Tibial nerve (tissue), 4 donors: ENCODE results near the gene HECTD2. TPM values are rescaled to one million over a fixed set of nuclear protein-coding genes. Genes with fewer than 3 reads are reported as not detected.

Experiments used
- DNase-seq, 2 donors: peaks; one replicate each; pipeline ENCODE4 v3.0.0-alpha.2; 2019; ENCODE audit warnings: low spot score in 2 of 2
- H3K27ac ChIP-seq, 4 donors: fragments of 200-600 bp; sonication (generic) in 3 of 4; one replicate each; pipeline ENCODE4 v1.5.1; 2017 to 2019; ENCODE audit warnings: mild to moderate bottlenecking in 1 of 4
- H3K27me3 ChIP-seq, 2 donors: fragments of 200-600 bp; sonication (generic) in 1 of 2; one replicate each; pipeline versions ENCODE4 v1.5.1 to v1.6.0; 2017 to 2019
- H3K36me3 ChIP-seq, 3 donors: fragments of 200-600 bp; sonication (generic); one replicate each; pipeline ENCODE4 v1.5.1; 2018 to 2019
- H3K4me1 ChIP-seq, 4 donors: fragments of 200-600 bp; sonication (generic) in 3 of 4; one replicate each; pipeline ENCODE4 v1.5.1; 2017 to 2019
- H3K4me3 ChIP-seq, 4 donors: fragments of 200-600 bp; sonication (generic) in 3 of 4; one replicate each; pipeline ENCODE4 v1.5.1; 2017 to 2019; ENCODE audit warnings: mild to moderate bottlenecking in 1 of 4, moderate library complexity in 1 of 4
- H3K9me3 ChIP-seq, 4 donors: fragments of 200-600 bp; sonication (generic) in 3 of 4; one replicate each; pipeline ENCODE4 v1.5.1; 2017 to 2019
- CTCF ChIP-seq, 5 experiments: fragments of 200-600 bp in 3 of 5; fragments of 450-650 bp in 2 of 5; sonication (generic) in 3 of 5; IDR thresholded peaks; one replicate each; pipeline ENCODE4 v1.5.1; 2016 to 2019; ENCODE audit warnings: antibody characterized with exemption in 5 of 5, mild to moderate bottlenecking in 3 of 5, moderate library complexity in 2 of 5
- EP300 ChIP-seq, 2 donors: sonication (generic); formaldehyde crosslinking; IDR thresholded peaks; one replicate each; pipeline ENCODE4 v1.6.1; 2017; ENCODE audit warnings: antibody characterized with exemption in 2 of 2, mild to moderate bottlenecking in 1 of 2
- POLR2A ChIP-seq, 2 donors: fragments of 450-650 bp; IDR thresholded peaks; one replicate each; pipeline ENCODE4 v1.6.1; 2017; ENCODE audit warnings: antibody characterized with exemption in 2 of 2, mild to moderate bottlenecking in 2 of 2, moderate library complexity in 2 of 2
- WGBS, 2 donors: methylation state at CpG; one replicate each; pipeline ENCODE4 v1.1.5; 2018; 5-methylcytosine and 5-hydroxymethylcytosine counted together
- total RNA-seq, 4 donors: library from RNA; depleted of rRNA; stranded (reverse); fragments of >200 nt; gene quantifications; one replicate each; pipeline ENCODE4 v1.1.0, GENCODE V29; 2016

HECTD2 gene
- total RNA-seq, 4 donors from 2014 or later = 23.5 to 33.4 (median 26.1) TPM

GRCh38 chr10:91462423-91462822, 52.3 kb downstream of the HECTD2 start:
- Histone ChIP-seq H3K27me3 (no peaks in the 10 kb centered on the region), H3K4me1 (no peaks in the 10 kb centered on the region), H3K4me3 (no peak overlapping the region), H3K27ac (no peak overlapping the region), H3K9me3 (peaks cover 0 to 10% (median 0%) of the 10 kb centered on the region in 4 donors), H3K36me3 (peaks cover 0 to 85% (median 0%) of the 10 kb centered on the region in 3 donors)
- TF ChIP-seq CTCF (IDR thresholded peaks at IDR 0.05) (no peak), EP300 (IDR thresholded peaks at IDR 0.05) (no peak), POLR2A (IDR thresholded peaks at IDR 0.05) (no peak)
- DNase-seq = no peak

DNA sequence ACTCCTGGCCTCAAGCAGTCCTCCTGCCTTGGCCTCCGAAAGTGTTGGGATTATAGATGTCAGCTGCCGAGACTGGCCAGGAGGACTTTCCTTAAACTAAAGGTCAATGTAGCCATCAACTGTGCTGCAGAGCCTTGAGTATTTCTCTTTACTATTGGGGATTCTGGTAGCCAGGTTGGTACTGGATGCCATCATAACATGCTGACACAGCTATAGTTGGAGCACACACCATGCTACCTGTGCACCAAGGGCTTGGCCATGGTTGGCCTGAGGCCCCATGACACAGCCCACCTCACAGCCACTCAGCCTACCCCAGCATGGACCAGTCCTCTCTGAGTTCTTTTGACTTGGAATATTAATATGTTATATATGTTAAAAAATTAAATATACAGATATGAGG, 54.4 kb downstream of the HECTD2 start:
- H3K4me1 ChIP-seq = no peaks in the 10 kb centered on the region
- H3K9me3 ChIP-seq = peaks cover 0 to 10% (median 0%) of the 10 kb centered on the region in 4 donors
- no peak for DNase-seq
- H3K27ac ChIP-seq = no peak overlapping the region
- TF ChIP-seq CTCF (IDR thresholded peaks at IDR 0.05) = no peak
- no peak for TF ChIP-seq POLR2A (IDR thresholded peaks at IDR 0.05)
- TF ChIP-seq EP300 (IDR thresholded peaks at IDR 0.05) = no peak
- peaks cover 0 to 84% (median 0%) of the 10 kb centered on the region in 3 donors for H3K36me3 ChIP-seq
- WGBS, 2 donors = 94 to 98% methylated on average over 2 of the region's 2 CpGs
- H3K4me3 ChIP-seq = no peak overlapping the region
- H3K27me3 ChIP-seq = no peaks in the 10 kb centered on the region

- H3K27me3 ChIP-seq = no peaks in the 10 kb centered on the region
- H3K4me3 ChIP-seq = no peak overlapping the region
- H3K27ac ChIP-seq = no peak overlapping the region
- no peak for DNase-seq
- TF ChIP-seq POLR2A (IDR thresholded peaks at IDR 0.05) (no peak), EP300 (IDR thresholded peaks at IDR 0.05) (no peak), CTCF (IDR thresholded peaks at IDR 0.05) (no peak)
- H3K36me3 ChIP-seq = peaks cover 0 to 78% (median 0%) of the 10 kb centered on the region in 3 donors
- 96 to 100% methylated on average over 1 of the region's 1 CpG for WGBS, 2 donors
- H3K9me3 ChIP-seq = peaks cover 0 to 10% (median 0%) of the 10 kb centered on the region in 4 donors
- no peaks in the 10 kb centered on the region for H3K4me1 ChIP-seq
Measured at GRCh38 chr10:91465261-91465660, 55.1 kb downstream of the HECTD2 start.

GRCh38 chr10:91467114-91467513, 57.0 kb downstream of the HECTD2 start:
- Histone ChIP-seq H3K36me3 (peaks cover 0 to 60% (median 0%) of the 10 kb centered on the region in 3 donors), H3K9me3 (peaks cover 0 to 10% (median 1%) of the 10 kb centered on the region in 4 donors), H3K27ac (no peak overlapping the region), H3K27me3 (no peaks in the 10 kb centered on the region), H3K4me1 (no peaks in the 10 kb centered on the region), H3K4me3 (no peak overlapping the region)
- 93 to 96% methylated on average over 4 of the region's 4 CpGs for WGBS, 2 donors
- no peak for TF ChIP-seq POLR2A (IDR thresholded peaks at IDR 0.05)
- TF ChIP-seq CTCF (IDR thresholded peaks at IDR 0.05) = no peak
- TF ChIP-seq EP300 (IDR thresholded peaks at IDR 0.05) = no peak
- DNase-seq = no peak

- TF ChIP-seq POLR2A (IDR thresholded peaks at IDR 0.05) = no peak
- TF ChIP-seq CTCF (IDR thresholded peaks at IDR 0.05) = no peak
- no peak for TF ChIP-seq EP300 (IDR thresholded peaks at IDR 0.05)
- no peaks in the 10 kb centered on the region for H3K4me1 ChIP-seq
- no peak overlapping the region for H3K27ac ChIP-seq
- WGBS, 2 donors = 90 to 100% methylated on average over 1 of the region's 1 CpG
- H3K9me3 ChIP-seq = peaks cover 0 to 6% (median 3%) of the 10 kb centered on the region in 4 donors
- H3K27me3 ChIP-seq = no peaks in the 10 kb centered on the region
- DNase-seq = no peak
- peaks cover 0 to 15% (median 0%) of the 10 kb centered on the region in 3 donors for H3K36me3 ChIP-seq
- no peak overlapping the region for H3K4me3 ChIP-seq
Measured at GRCh38 chr10:91471602-91472001, 61.5 kb downstream of the HECTD2 start.
